Endothelial cell of umbilical vein (primary cell): ENCODE measurements around the gene SCARF1. TPM values are rescaled to one million over a fixed set of nuclear protein-coding genes. Genes with fewer than 3 reads are reported as not detected.

Experiments
- BruUV-seq: library from RNA; stranded (reverse); fragments of 400-500 nt; replicated peaks from 2 replicates; lab custom pipeline; 2021; lab: Mats Ljungman, UMichigan
- CTCF ChIA-PET: fragments of 300-600, 350-600 bp; sonication (Branson Sonifier 250); formaldehyde crosslinking; loops from one replicate; lab custom pipeline; 2021; ENCODE audit warnings: antibody characterized with exemption, inconsistent platforms; lab: Charles Lee
- POLR2A ChIA-PET: fragments of 300-600, 350-600 bp; sonication (Branson Sonifier 250); formaldehyde crosslinking; loops from one replicate; lab custom pipeline; 2021; ENCODE audit warnings: antibody characterized with exemption, inconsistent platforms; lab: Charles Lee
- DNase-seq: peaks from one replicate; pipeline ENCODE4 v3.0.0-alpha.2; 2011; ENCODE audit warnings: low read depth, low spot score
- FAIRE-seq: peaks from 2 replicates; lab custom pipeline; 2011; peaks lifted over from hg19 to GRCh38; lab: Jason Lieb, UNC
- H2AFZ ChIP-seq: 2 replicates; pipeline ENCODE4 v1.6.0; 2012; ENCODE audit warnings: low read depth, low read length, control low read depth, inconsistent platforms
- H3K27ac ChIP-seq: 2 replicates; pipeline ENCODE4 v1.5.1; 2011; ENCODE audit warnings: low read depth, mild to moderate bottlenecking, control low read depth, low read length, moderate library complexity; ENCODE audit not compliant: insufficient read depth
- H3K27me3 ChIP-seq, 2 experiments: 2 replicates each; pipeline versions ENCODE4 v1.6.0 to v1.6.1; 2011; ENCODE audit warnings: low read length in 2 of 2, mixed read lengths in 1 of 2; ENCODE audit not compliant: control insufficient read depth in 2 of 2, insufficient read depth in 2 of 2
- H3K36me3 ChIP-seq, 2 experiments: 2 replicates in 1 of 2; 3 replicates in 1 of 2; pipeline ENCODE4 v1.5.1; 2011; ENCODE audit warnings: low read length in 2 of 2, mild to moderate bottlenecking in 1 of 2, moderate library complexity in 1 of 2; ENCODE audit not compliant: control insufficient read depth in 2 of 2, insufficient read depth in 2 of 2; ENCODE audit errors: extremely low read depth in 1 of 2
- H3K4me1 ChIP-seq: 3 replicates; pipeline ENCODE4 v1.5.1; 2011; ENCODE audit warnings: mild to moderate bottlenecking, low read length; ENCODE audit not compliant: control insufficient read depth, insufficient read depth; ENCODE audit errors: extremely low read depth
- H3K4me2 ChIP-seq: 2 replicates; pipeline ENCODE4 v1.6.1; 2011; ENCODE audit warnings: low read length, control low read depth, mixed read lengths; ENCODE audit not compliant: insufficient read depth
- H3K4me3 ChIP-seq, 3 experiments: fragments of 200-600 bp in 1 of 3; sonication (generic), shearing (Covaris generic) in 1 of 3; replicated peaks in 1 of 3; 2 replicates each; pipeline ENCODE4 v1.5.1; 2011 to 2016; ENCODE audit warnings: control low read depth in 3 of 3, low read length in 3 of 3, mild to moderate bottlenecking in 2 of 3, inconsistent platforms in 1 of 3, low read depth in 1 of 3, moderate library complexity in 1 of 3; ENCODE audit not compliant: insufficient read depth in 1 of 3
- H3K79me2 ChIP-seq: 2 replicates; pipeline ENCODE4 v1.6.0; 2012; ENCODE audit warnings: low read length, inconsistent platforms; ENCODE audit not compliant: control insufficient read depth, insufficient read depth
- H3K9ac ChIP-seq: replicated peaks from 2 replicates; pipeline ENCODE3; 2011; ENCODE audit warnings: low read length, control low read depth; ENCODE audit not compliant: insufficient read depth; ENCODE audit errors: extremely low read depth
- H3K9me1 ChIP-seq: replicated peaks from 3 replicates; pipeline ENCODE4 v1.6.0; 2011; ENCODE audit warnings: mild to moderate bottlenecking, low read length; ENCODE audit not compliant: control insufficient read depth, insufficient read depth; ENCODE audit errors: extremely low read depth
- H3K9me3 ChIP-seq: replicated peaks from 2 replicates; pipeline ENCODE4 v1.5.1; 2012; ENCODE audit warnings: low read length, inconsistent platforms; ENCODE audit not compliant: control insufficient read depth, insufficient read depth
- H4K20me1 ChIP-seq: replicated peaks from 2 replicates; pipeline ENCODE3; 2011; ENCODE audit warnings: mild to moderate bottlenecking, low read length; ENCODE audit not compliant: control insufficient read depth, insufficient read depth; ENCODE audit errors: extremely low read depth
- EZH2 ChIP-seq: IDR thresholded peaks from 2 replicates; pipeline ENCODE4 v1.6.1; 2012; ENCODE audit warnings: borderline replicate concordance, low read depth, mild to moderate bottlenecking, moderate library complexity, low read length, inconsistent platforms; ENCODE audit not compliant: severe bottlenecking
- FOS ChIP-seq: IDR thresholded peaks from 2 replicates; pipeline ENCODE4 v1.6.1; 2011; ENCODE audit warnings: mild to moderate bottlenecking, low read length, moderate library complexity, borderline replicate concordance; ENCODE audit not compliant: insufficient read depth
- GATA2 ChIP-seq: IDR thresholded peaks from 2 replicates; pipeline ENCODE4 v1.7.0; 2011; ENCODE audit warnings: low read depth, mild to moderate bottlenecking, moderate library complexity, mixed read lengths, low read length; ENCODE audit not compliant: insufficient read length, insufficient read depth
- JUN ChIP-seq: IDR thresholded peaks from 2 replicates; pipeline ENCODE4 v1.6.1; 2011; ENCODE audit warnings: borderline replicate concordance, low read depth; ENCODE audit not compliant: insufficient read length, insufficient read depth
- MYC ChIP-seq: IDR thresholded peaks from one replicate; pipeline ENCODE4 v1.6.1; 2011; ENCODE audit warnings: mild to moderate bottlenecking, low read depth, low read length
- POLR2A ChIP-seq: IDR thresholded peaks from 2 replicates; pipeline ENCODE4 v1.6.1; 2012; ENCODE audit warnings: low read depth, mild to moderate bottlenecking, control low read depth, low read length
- POLR2AphosphoS5 ChIP-seq: IDR thresholded peaks from 2 replicates; pipeline ENCODE4 v1.6.1; 2012; ENCODE audit warnings: low read depth, mild to moderate bottlenecking, control low read depth, low read length, moderate library complexity; ENCODE audit not compliant: insufficient read depth
- dilution Hi-C: fragments of 300-500 bp; cut with MboI; formaldehyde crosslinking; loops from one replicate; pipeline ENCODE4 v1.15.0; 2019; ENCODE audit warnings: low sequenced_read_pairs; ENCODE audit not compliant: extremely low pct_ligation_motif_present
- intact Hi-C: fragments of 100-400 bp; cut with micrococcal nuclease; formaldehyde crosslinking; loops from one replicate; pipeline ENCODE4 v1.10.0; 2022
- polyA plus RNA-seq, 4 experiments: library from polyadenylated mRNA; depleted of rRNA in 3 of 4; stranded (reverse) in 3 of 4; unstranded in 1 of 4; fragments of >200 nt; gene quantifications; 2 replicates each; pipeline versions ENCODE4 v1.2.1 to v1.2.3, GENCODE V29; 2011 to 2012; ENCODE audit warnings: missing spikeins in 1 of 4
- total RNA-seq: library from RNA; stranded (reverse); gene quantifications from 2 replicates; pipeline ENCODE4 v1.2.3, GENCODE V29; 2021
- TF ChIP-seq, protein P1 (sequence below): IDR thresholded peaks from 2 replicates; pipeline ENCODE4 v1.6.1; 2011; ENCODE audit not compliant: insufficient read depth, insufficient read length
- TF ChIP-seq, protein P2 (sequence below), 2 donors: IDR thresholded peaks; 1 replicate in 1 of 2; 2 replicates in 1 of 2; pipeline ENCODE4 v1.5.1; 2011; ENCODE audit warnings: low read length in 2 of 2, mild to moderate bottlenecking in 2 of 2, moderate library complexity in 2 of 2, control low read depth in 1 of 2, inconsistent platforms in 1 of 2, low read depth in 1 of 2; ENCODE audit not compliant: insufficient read depth in 1 of 2; ENCODE audit errors: extremely low read depth in 1 of 2

Gene SCARF1
- total and polyA plus RNA-seq, 2 donors (not counting 3 experiments of a cell fraction or from before 2014, with no cell fraction given): 52.8 to 93.7 TPM

DNA sequence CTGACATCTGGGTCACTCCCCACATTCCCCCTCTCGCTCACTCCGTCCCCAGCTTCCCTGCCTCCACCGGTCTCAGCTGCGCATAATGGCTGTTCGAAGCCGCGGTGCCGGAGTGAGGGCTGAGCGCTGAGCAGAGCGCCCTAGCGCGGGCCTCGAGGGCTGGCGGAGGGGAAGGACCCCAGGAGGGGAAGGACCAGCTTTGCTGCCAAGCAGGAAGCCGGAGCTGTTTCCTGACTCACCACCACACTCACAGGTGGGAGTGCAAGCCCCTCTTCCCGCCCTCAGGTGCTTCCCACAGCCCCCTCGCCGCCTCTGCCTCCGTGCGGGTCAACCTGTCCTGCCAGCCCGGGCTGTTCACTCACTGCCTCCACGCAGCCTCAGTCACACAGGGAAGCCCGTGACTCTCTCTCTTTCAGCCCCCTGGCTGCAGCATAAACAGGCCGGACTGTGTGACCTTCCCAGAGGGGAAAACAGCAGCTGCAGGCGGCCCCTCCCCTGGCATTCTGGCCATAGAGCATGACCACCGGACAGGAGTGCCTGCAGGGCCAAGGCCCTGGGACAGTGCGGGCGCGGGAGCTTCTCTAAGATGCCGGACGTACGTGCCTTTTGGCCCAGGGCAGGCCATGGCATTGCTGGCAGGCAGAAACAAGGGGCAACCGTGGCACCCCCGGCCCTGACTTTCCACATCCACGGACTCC lies 40.6 kb downstream of the SCARF1 start:
- H3K9ac ChIP-seq: no peak overlapping the region
- no peaks in the 10 kb centered on the region for H3K4me1 ChIP-seq
- H4K20me1 ChIP-seq: no peaks in the 10 kb centered on the region
- H3K9me1 ChIP-seq: no peaks in the 10 kb centered on the region
- dilution Hi-C loops (no loop called here), intact Hi-C loops (no loop called here)
- H3K79me2 ChIP-seq: no peaks in the 10 kb centered on the region
- no peak overlapping the region for H3K27ac ChIP-seq
- no peak overlapping the region for H3K4me2 ChIP-seq
- no peaks in the 10 kb centered on the region for H3K27me3 ChIP-seq
- POLR2A ChIA-PET: no interaction called here
- no peak for TF ChIP-seq JUN
- no peak for TF ChIP-seq MYC
- TF ChIP-seq, protein P1, sequence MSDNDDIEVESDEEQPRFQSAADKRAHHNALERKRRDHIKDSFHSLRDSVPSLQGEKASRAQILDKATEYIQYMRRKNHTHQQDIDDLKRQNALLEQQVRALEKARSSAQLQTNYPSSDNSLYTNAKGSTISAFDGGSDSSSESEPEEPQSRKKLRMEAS: no peak
- TF ChIP-seq FOS: no peak
- no peak for TF ChIP-seq GATA2
- TF ChIP-seq, protein P2, sequence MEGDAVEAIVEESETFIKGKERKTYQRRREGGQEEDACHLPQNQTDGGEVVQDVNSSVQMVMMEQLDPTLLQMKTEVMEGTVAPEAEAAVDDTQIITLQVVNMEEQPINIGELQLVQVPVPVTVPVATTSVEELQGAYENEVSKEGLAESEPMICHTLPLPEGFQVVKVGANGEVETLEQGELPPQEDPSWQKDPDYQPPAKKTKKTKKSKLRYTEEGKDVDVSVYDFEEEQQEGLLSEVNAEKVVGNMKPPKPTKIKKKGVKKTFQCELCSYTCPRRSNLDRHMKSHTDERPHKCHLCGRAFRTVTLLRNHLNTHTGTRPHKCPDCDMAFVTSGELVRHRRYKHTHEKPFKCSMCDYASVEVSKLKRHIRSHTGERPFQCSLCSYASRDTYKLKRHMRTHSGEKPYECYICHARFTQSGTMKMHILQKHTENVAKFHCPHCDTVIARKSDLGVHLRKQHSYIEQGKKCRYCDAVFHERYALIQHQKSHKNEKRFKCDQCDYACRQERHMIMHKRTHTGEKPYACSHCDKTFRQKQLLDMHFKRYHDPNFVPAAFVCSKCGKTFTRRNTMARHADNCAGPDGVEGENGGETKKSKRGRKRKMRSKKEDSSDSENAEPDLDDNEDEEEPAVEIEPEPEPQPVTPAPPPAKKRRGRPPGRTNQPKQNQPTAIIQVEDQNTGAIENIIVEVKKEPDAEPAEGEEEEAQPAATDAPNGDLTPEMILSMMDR (IDR thresholded peaks at IDR 0.05; ENCODE audit: extremely low read depth in 1 of 2, insufficient read depth in 1 of 2, low read depth in 1 of 2, low read length in 2 of 2): no peak
- no peak for TF ChIP-seq POLR2A
- TF ChIP-seq EZH2: no peak
- no peak for TF ChIP-seq POLR2AphosphoS5
- no TSS peak for BruUV-seq
- DNase-seq (no peak), FAIRE-seq (no peak)
- CTCF ChIA-PET: interaction anchor here (1.3 kb wide), 1 partner anchor 31 kb away, joined by 5 read pairs; no protein-coding TSS in a partner anchor
- no peaks in the 10 kb centered on the region for H3K9me3 ChIP-seq
- no peaks in the 10 kb centered on the region for H3K36me3 ChIP-seq
- H3K4me3 ChIP-seq: no peak overlapping the region
- no peak overlapping the region for H2AFZ ChIP-seq
